Measurements from ENCODE around the gene TEKTIP1. TPM values are rescaled to one million over a fixed set of nuclear protein-coding genes. Genes with fewer than 3 reads are reported as not detected.
A peak's percentile ranks its signal among the peaks of the same experiment; 100 is the strongest.

TEKTIP1 gene
- total and polyA plus RNA-seq, 10 of the 15 experiments (the other 5 are each of a cell fraction or from before 2014, with no cell fraction given): 0.18 to 2.6 (median 0.60) TPM; not detected in 5

DNA sequence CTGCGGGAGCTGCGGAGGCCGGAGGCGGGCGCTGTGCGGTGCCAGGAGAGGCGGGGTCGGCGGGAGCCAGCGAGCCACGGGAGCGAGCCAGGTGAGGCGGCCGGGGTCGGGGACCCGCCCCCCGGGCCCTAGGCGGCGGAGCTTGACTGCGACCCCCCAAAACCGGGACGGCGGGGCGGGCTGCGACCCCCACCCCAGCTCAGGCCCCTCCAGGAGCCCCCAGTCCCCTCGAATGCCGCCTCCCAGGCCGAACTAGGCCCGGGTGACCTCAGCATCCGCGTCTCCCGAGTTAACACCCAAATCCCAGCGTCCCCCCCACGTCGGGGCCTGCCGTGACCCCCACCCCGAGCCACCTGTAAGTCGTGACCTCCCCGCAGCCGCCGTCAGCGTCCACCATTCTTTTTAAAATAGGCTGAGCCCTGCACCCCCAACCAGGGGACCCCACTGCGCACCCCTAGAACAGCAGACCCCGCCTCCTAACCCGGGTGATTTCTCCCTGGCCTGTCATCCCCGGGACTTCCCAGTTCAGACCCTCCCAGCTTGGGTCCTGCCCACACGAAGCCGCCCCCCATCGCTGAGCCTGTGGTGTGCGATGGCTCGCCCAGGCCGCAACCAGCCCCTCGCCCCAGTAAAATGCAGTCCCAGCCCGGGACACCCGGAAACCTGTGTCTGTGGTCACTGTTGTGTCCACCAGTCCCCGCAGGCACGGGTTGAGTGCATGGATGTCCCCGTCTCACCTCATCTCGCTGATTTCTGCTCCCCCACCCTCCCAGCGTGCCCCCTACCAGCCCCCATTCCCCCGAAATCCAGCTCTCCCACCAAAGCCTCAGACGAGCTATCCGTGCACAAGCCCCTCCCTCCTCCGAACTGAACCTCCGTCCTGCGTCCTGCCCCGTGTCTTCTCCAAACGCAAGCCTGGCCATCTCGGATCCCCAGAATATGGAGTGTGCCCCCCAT, 32.3 kb upstream of the TEKTIP1 start:
- ChIA-PET RAD21 (ENCODE audit: unreplicated experiment) (no interaction called here), CTCF (interaction anchor here (0.6 kb wide), 1 partner anchor 31 kb away, joined by 3 read pairs; no protein-coding TSS in a partner anchor), SMC1A (ENCODE audit: uncharacterized antibody, unreplicated experiment) (no interaction called here), POLR2A (interaction anchor here (0.6 to 0.9 kb wide), 3 partner anchors 8 to 680 kb away, joined by 3 to 4 read pairs (median 4); no protein-coding TSS in a partner anchor)
- no TSS peak for BruUV-seq (replicated peaks)
- DNase-seq (ENCODE audit: low read depth, low spot score) (no peak), FAIRE-seq (peak; percentile 35), ATAC-seq (peak; percentile 15)
- H3K4me3 ChIP-seq: peak overlapping the region; percentile 99
- H3K79me2 ChIP-seq (ENCODE audit: control insufficient read depth, insufficient read depth, low read length): peaks cover 39% of the 10 kb centered on the region
- H2AFZ ChIP-seq (ENCODE audit: control insufficient read depth, low read depth, low read length): peak overlapping the region; percentile 59
- no peaks in the 10 kb centered on the region for H4K20me1 ChIP-seq (ENCODE audit: control insufficient read depth, insufficient read depth)
- H3K27me3 ChIP-seq (replicated peaks in 1 of 2; ENCODE audit: control insufficient read depth in 2 of 2, insufficient read depth in 2 of 2, low read length in 1 of 2): no peaks in the 10 kb centered on the region
- H3K4me1 ChIP-seq (ENCODE audit: control insufficient read depth, insufficient read depth, low read length): peaks cover 7% of the 10 kb centered on the region
- peak overlapping the region; percentile 66 for H3K4me2 ChIP-seq (ENCODE audit: control insufficient read depth, insufficient read depth)
- H3K9me3 ChIP-seq (replicated peaks; ENCODE audit: control insufficient read depth, insufficient read depth, low read length): no peaks in the 10 kb centered on the region
- H3K27ac ChIP-seq (ENCODE audit: control insufficient read depth, insufficient read depth): peak overlapping the region; percentile 73
- H3K9ac ChIP-seq (ENCODE audit: control insufficient read depth, insufficient read depth, low read length): peak overlapping the region; percentile 87
- intact Hi-C loops (cut with micrococcal nuclease; ENCODE audit: unreplicated experiment) (no loop called here), in situ Hi-C loops (cut with MboI) (no loop called here)
- under 1% methylated on average over 46 of the region's 69 CpGs for WGBS (ENCODE audit: insufficient coverage, insufficient replicate concordance, low lambda C conversion rate, missing lambda C conversion rate)
- peaks cover 0 to 1% of the 10 kb centered on the region in 2 experiments; a peak in 3 of 4 replicates for H3K36me3 ChIP-seq (ENCODE audit: control insufficient read depth in 2 of 2, insufficient read depth in 2 of 2, low read length in 1 of 2)
- 0 out of 4 replicates have a peak, but pooled peaks of 1 of the 2 experiments have one; percentile 18 for TF ChIP-seq BHLHE40 (IDR thresholded peaks at IDR 0.05; ENCODE audit: borderline replicate concordance in 1 of 2, low read depth in 2 of 2, low read length in 1 of 2)
- TF ChIP-seq NRF1 (conservative IDR thresholded peaks at IDR 0.05; ENCODE audit: low read depth, low read length): no peak
- peak; percentile 56; the same call in 1 of the 2 replicates for TF ChIP-seq DPF2 (IDR thresholded peaks at IDR 0.05)
- no peak for TF ChIP-seq BCLAF1 (IDR thresholded peaks at IDR 0.05)
- no peak for TF ChIP-seq ELK1 (IDR thresholded peaks at IDR 0.05; ENCODE audit: low read depth, low read length)
- TF ChIP-seq POLR2A (IDR thresholded peaks at IDR 0.05; ENCODE audit: low read depth, low read length): no peak
- peak; percentile 77; the same call in 1 of the 2 replicates for TF ChIP-seq GATAD2B (conservative IDR thresholded peaks at IDR 0.05; ENCODE audit: low read depth)
- no peak for TF ChIP-seq HDAC6 (IDR thresholded peaks at IDR 0.05; ENCODE audit: unreplicated experiment)
- TF ChIP-seq ATF2 (IDR thresholded peaks at IDR 0.05; ENCODE audit: low read length): no peak
- TF ChIP-seq RB1 (IDR thresholded peaks at IDR 0.05; ENCODE audit: borderline replicate concordance): no peak
- TF ChIP-seq POLR2AphosphoS5 (IDR thresholded peaks at IDR 0.05; ENCODE audit: low read length): 0 out of 2 replicates have a peak, but pooled peaks have one; percentile 5
- TF ChIP-seq MXI1 (IDR thresholded peaks at IDR 0.05; ENCODE audit: low read depth, low read length): no peak
- no peak for TF ChIP-seq JUND (IDR thresholded peaks at IDR 0.05; ENCODE audit: low read depth, low read length)
